WTC11 (cell line): ENCODE results near the gene PPIC. TPM values are rescaled to one million over a fixed set of nuclear protein-coding genes. Genes with fewer than 3 reads are reported as not detected.

Experiments used
- ATAC-seq: fragments of 200-7000 bp; cut with Tn5 transposase; 2 replicates; pipeline ENCODE4 v1.10.0; 2021; ENCODE audit warnings: mild to moderate bottlenecking, moderate library complexity
- CTCF ChIA-PET: fragments of 300-600 bp; sonication (Branson Sonifier 250); formaldehyde crosslinking; loops from one replicate; lab custom pipeline; 2021; ENCODE audit warnings: antibody characterized with exemption; lab: Charles Lee
- POLR2A ChIA-PET: fragments of 350-600 bp; sonication (Branson Sonifier 250); formaldehyde crosslinking; loops from one replicate; lab custom pipeline; 2021; ENCODE audit warnings: antibody characterized with exemption; lab: Charles Lee
- DNase-seq: peaks from one replicate; pipeline ENCODE4 v3.0.0; 2021; ENCODE audit warnings: low spot score
- H3K27ac Mint-ChIP-seq: 2 replicates; pipeline ENCODE4 v1.8.0; 2021; ENCODE audit warnings: mixed read lengths
- H3K27me3 Mint-ChIP-seq: 2 replicates; pipeline ENCODE4 v1.8.0; 2021; ENCODE audit warnings: low read depth, mild to moderate bottlenecking, moderate library complexity, mixed read lengths
- H3K36me3 Mint-ChIP-seq: 2 replicates; pipeline ENCODE4 v1.8.0; 2021; ENCODE audit warnings: mixed read lengths
- H3K4me1 Mint-ChIP-seq: 2 replicates; pipeline ENCODE4 v1.8.0; 2022; ENCODE audit warnings: mixed read lengths
- H3K4me3 Mint-ChIP-seq: 2 replicates; pipeline ENCODE4 v1.8.0; 2021; ENCODE audit warnings: mild to moderate bottlenecking, moderate library complexity, mixed read lengths
- H3K9me3 Mint-ChIP-seq: 2 replicates; pipeline ENCODE4 v1.8.0; 2021; ENCODE audit warnings: mixed read lengths
- ARID4B ChIP-seq: sonication (generic); formaldehyde crosslinking; IDR thresholded peaks from 2 replicates; pipeline ENCODE4 v1.8.0; 2023; ENCODE audit warnings: missing genetic modification reagents, mild to moderate bottlenecking, borderline replicate concordance
- CDX4 ChIP-seq: fragments of 250-450 bp; sonication (Bioruptor Pico); IDR thresholded peaks from 2 replicates; pipeline ENCODE4 v1.9.0; 2021; ENCODE audit warnings: moderate library complexity, mild to moderate bottlenecking, inconsistent platforms, borderline replicate concordance
- E2F5 ChIP-seq: sonication (generic); formaldehyde crosslinking; IDR thresholded peaks from 2 replicates; pipeline ENCODE4 v1.8.1; 2022; ENCODE audit warnings: mild to moderate bottlenecking, moderate library complexity, missing genetic modification reagents
- ELF4 ChIP-seq: sonication (generic); formaldehyde crosslinking; IDR thresholded peaks from 2 replicates; pipeline ENCODE4 v1.8.1; 2022; ENCODE audit warnings: low read depth, mild to moderate bottlenecking, moderate library complexity, missing genetic modification reagents
- FOXJ3 ChIP-seq: sonication (generic); formaldehyde crosslinking; IDR thresholded peaks from 2 replicates; pipeline ENCODE4 v1.9.0; 2021; ENCODE audit warnings: missing genetic modification reagents, mild to moderate bottlenecking, borderline replicate concordance
- GRHL2 ChIP-seq: fragments of 250-450 bp; sonication (Bioruptor Pico); IDR thresholded peaks from 2 replicates; pipeline ENCODE4 v1.8.0; 2022; ENCODE audit warnings: mild to moderate bottlenecking, moderate library complexity; ENCODE audit not compliant: insufficient replicate concordance, severe bottlenecking
- JAZF1 ChIP-seq: fragments of 250-450 bp; sonication (Bioruptor Pico); IDR thresholded peaks from 2 replicates; pipeline ENCODE4 v1.9.0; 2021; ENCODE audit warnings: moderate library complexity, mild to moderate bottlenecking, inconsistent platforms
- NFE2L1 ChIP-seq: sonication (generic); formaldehyde crosslinking; IDR thresholded peaks from 2 replicates; pipeline ENCODE4 v1.8.1; 2023; ENCODE audit warnings: missing genetic modification reagents
- NR2C2 ChIP-seq: sonication (generic); formaldehyde crosslinking; IDR thresholded peaks from 2 replicates; pipeline ENCODE4 v1.8.0; 2022; ENCODE audit warnings: mild to moderate bottlenecking, missing genetic modification reagents
- NR3C1 ChIP-seq: sonication (generic); formaldehyde crosslinking; conservative IDR thresholded peaks from 2 replicates; pipeline ENCODE4 v1.8.1; 2023; ENCODE audit warnings: low read depth, mild to moderate bottlenecking, missing genetic modification reagents
- OVOL2 ChIP-seq: fragments of 250-450 bp; sonication (Bioruptor Pico); IDR thresholded peaks from 2 replicates; pipeline ENCODE4 v1.9.0; 2021; ENCODE audit warnings: mild to moderate bottlenecking, borderline replicate concordance
- USF2 ChIP-seq: sonication (generic); formaldehyde crosslinking; IDR thresholded peaks from 2 replicates; pipeline ENCODE4 v1.8.1; 2023; ENCODE audit warnings: mild to moderate bottlenecking, missing genetic modification reagents, moderate library complexity
- ZNF138 ChIP-seq: sonication (generic); formaldehyde crosslinking; conservative IDR thresholded peaks from 2 replicates; pipeline ENCODE4 v1.8.1; 2022; ENCODE audit warnings: mild to moderate bottlenecking, moderate library complexity, missing genetic modification reagents
- ZNF317 ChIP-seq: sonication (generic); formaldehyde crosslinking; IDR thresholded peaks from 2 replicates; pipeline ENCODE4 v1.8.1; 2023; ENCODE audit warnings: low read depth, mild to moderate bottlenecking, moderate library complexity, missing genetic modification reagents, borderline replicate concordance
- ZNF423 ChIP-seq: fragments of 250-450 bp; sonication (Bioruptor Pico); IDR thresholded peaks from 2 replicates; pipeline ENCODE4 v2.1.2; 2022; ENCODE audit warnings: mild to moderate bottlenecking, moderate library complexity
- ZNF425 ChIP-seq: fragments of 250-450 bp; sonication (Bioruptor Pico); conservative IDR thresholded peaks from 2 replicates; pipeline ENCODE4 v1.9.0; 2021; ENCODE audit warnings: mild to moderate bottlenecking
- ZNF671 ChIP-seq: fragments of 250-450 bp; sonication (Bioruptor Pico); IDR thresholded peaks from 2 replicates; pipeline ENCODE4 v1.8.0; 2021; ENCODE audit warnings: mild to moderate bottlenecking
- total RNA-seq: library from RNA; stranded (reverse); gene quantifications from 3 replicates; pipeline ENCODE4 v1.2.3, GENCODE V29; 2021
- TF ChIP-seq, protein P1 (sequence below): sonication (generic); formaldehyde crosslinking; IDR thresholded peaks from 2 replicates; pipeline ENCODE4 v1.8.1; 2022; ENCODE audit warnings: missing genetic modification reagents, borderline replicate concordance
- TF ChIP-seq, protein P2 (sequence below): sonication (generic); formaldehyde crosslinking; IDR thresholded peaks from 2 replicates; pipeline ENCODE4 v1.8.0; 2022; ENCODE audit warnings: mild to moderate bottlenecking, missing genetic modification reagents
- TF ChIP-seq, protein P3 (sequence below): sonication (generic); formaldehyde crosslinking; IDR thresholded peaks from 2 replicates; pipeline ENCODE4 v1.8.0; 2023; ENCODE audit warnings: missing genetic modification reagents

PPIC gene
- total RNA-seq, 1 experiment from 2014 or later: 12.4 TPM

DNA sequence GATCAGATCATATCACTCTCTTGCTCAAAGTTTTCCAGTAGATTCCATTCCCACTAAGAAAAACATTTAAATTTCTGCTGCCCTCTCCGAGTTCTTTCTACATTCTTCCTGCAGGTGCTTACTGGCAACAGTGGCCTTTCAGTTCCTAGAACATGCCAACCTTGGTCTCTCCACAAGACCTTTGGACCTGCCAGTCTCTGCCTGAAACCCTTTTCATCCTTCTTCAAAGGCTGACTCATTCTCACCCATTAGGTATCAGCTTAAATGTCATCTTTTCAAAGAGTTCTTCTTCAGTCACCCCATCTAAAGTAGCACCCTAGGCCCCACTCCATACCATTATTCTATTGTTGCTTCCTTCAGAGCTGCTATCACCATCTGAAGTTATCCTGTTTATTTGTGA lies 21.8 kb downstream of the PPIC start:
- POLR2A ChIA-PET: no interaction called here
- Mint-ChIP-seq H3K9me3 (no peaks in the 10 kb centered on the region), H3K4me3 (no peak overlapping the region), H3K36me3 (no peaks in the 10 kb centered on the region), H3K27ac (no peak overlapping the region), H3K4me1 (peaks cover 11% of the 10 kb centered on the region), H3K27me3 (no peaks in the 10 kb centered on the region)
- no peak for DNase-seq
- CTCF ChIA-PET: no interaction called here
- ATAC-seq: no peak
- no peak for TF ChIP-seq ZNF425 (CRISPR knock-in tag)

- CTCF ChIA-PET: no interaction called here
Observed at GRCh38 chr5:123012321-123012720, 24.2 kb downstream of the PPIC start.

GRCh38 chr5:123007754-123008153 lies 28.8 kb downstream of the PPIC start:
- Mint-ChIP-seq H3K36me3 (no peaks in the 10 kb centered on the region), H3K4me1 (peaks cover 18% of the 10 kb centered on the region), H3K9me3 (no peaks in the 10 kb centered on the region), H3K4me3 (no peak overlapping the region), H3K27ac (peak overlapping the region; percentile 52; the same call in 1 of the 2 replicates), H3K27me3 (no peaks in the 10 kb centered on the region)
- ChIA-PET POLR2A (no interaction called here), CTCF (no interaction called here)
- DNase-seq (no peak), ATAC-seq (no peak)
- TF ChIP-seq, protein P1, sequence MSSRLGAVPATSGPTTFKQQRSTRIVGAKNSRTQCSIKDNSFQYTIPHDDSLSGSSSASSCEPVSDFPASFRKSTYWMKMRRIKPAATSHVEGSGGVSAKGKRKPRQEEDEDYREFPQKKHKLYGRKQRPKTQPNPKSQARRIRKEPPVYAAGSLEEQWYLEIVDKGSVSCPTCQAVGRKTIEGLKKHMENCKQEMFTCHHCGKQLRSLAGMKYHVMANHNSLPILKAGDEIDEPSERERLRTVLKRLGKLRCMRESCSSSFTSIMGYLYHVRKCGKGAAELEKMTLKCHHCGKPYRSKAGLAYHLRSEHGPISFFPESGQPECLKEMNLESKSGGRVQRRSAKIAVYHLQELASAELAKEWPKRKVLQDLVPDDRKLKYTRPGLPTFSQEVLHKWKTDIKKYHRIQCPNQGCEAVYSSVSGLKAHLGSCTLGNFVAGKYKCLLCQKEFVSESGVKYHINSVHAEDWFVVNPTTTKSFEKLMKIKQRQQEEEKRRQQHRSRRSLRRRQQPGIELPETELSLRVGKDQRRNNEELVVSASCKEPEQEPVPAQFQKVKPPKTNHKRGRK: no peak
- TF ChIP-seq ELF4 (CRISPR knock-in tag) (no peak), USF2 (CRISPR knock-in tag) (no peak), NR2C2 (no peak), NFE2L1 (no peak), E2F5 (CRISPR knock-in tag) (no peak), JAZF1 (CRISPR knock-in tag) (no peak), ZNF138 (CRISPR knock-in tag) (no peak), NR3C1 (no peak), ARID4B (CRISPR knock-in tag) (no peak), ZNF671 (CRISPR knock-in tag) (no peak), ZNF317 (no peak), CDX4 (CRISPR knock-in tag) (no peak), OVOL2 (CRISPR knock-in tag) (no peak), ZNF423 (CRISPR knock-in tag) (no peak), FOXJ3 (CRISPR knock-in tag) (no peak), GRHL2 (CRISPR knock-in tag) (no peak)
- TF ChIP-seq, protein P2, sequence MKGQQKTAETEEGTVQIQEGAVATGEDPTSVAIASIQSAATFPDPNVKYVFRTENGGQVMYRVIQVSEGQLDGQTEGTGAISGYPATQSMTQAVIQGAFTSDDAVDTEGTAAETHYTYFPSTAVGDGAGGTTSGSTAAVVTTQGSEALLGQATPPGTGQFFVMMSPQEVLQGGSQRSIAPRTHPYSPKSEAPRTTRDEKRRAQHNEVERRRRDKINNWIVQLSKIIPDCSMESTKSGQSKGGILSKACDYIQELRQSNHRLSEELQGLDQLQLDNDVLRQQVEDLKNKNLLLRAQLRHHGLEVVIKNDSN (CRISPR knock-in tag): no peak

More at GRCh38 chr5:123012321-123012720, 24.2 kb downstream of the PPIC start:
- no peak for ATAC-seq
- Mint-ChIP-seq H3K36me3 (no peaks in the 10 kb centered on the region), H3K4me3 (no peak overlapping the region), H3K27ac (no peak overlapping the region), H3K27me3 (no peaks in the 10 kb centered on the region), H3K4me1 (peaks cover 17% of the 10 kb centered on the region), H3K9me3 (no peaks in the 10 kb centered on the region)
- POLR2A ChIA-PET: no interaction called here
- DNase-seq: no peak
- TF ChIP-seq, protein P3, sequence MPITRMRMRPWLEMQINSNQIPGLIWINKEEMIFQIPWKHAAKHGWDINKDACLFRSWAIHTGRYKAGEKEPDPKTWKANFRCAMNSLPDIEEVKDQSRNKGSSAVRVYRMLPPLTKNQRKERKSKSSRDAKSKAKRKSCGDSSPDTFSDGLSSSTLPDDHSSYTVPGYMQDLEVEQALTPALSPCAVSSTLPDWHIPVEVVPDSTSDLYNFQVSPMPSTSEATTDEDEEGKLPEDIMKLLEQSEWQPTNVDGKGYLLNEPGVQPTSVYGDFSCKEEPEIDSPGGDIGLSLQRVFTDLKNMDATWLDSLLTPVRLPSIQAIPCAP (CRISPR knock-in tag): no peak
